HepG2 (cell line): ENCODE results near the gene KCTD19.

Experiments used
- GATAD2A ChIP-seq: IDR thresholded peaks from 2 replicates; pipeline ENCODE4 v1.6.1; 2016
- POLR2A ChIP-seq, 2 experiments: IDR thresholded peaks; 2 replicates each; pipeline ENCODE4 v1.6.1; 2011; ENCODE audit warnings: low read depth in 2 of 2, low read length in 2 of 2, mild to moderate bottlenecking in 1 of 2, moderate library complexity in 1 of 2; ENCODE audit not compliant: insufficient read depth in 1 of 2
- SOX6 ChIP-seq, 2 experiments: fragments of 450-650 bp in 1 of 2; sonication (generic) in 1 of 2; formaldehyde crosslinking in 1 of 2; IDR thresholded peaks; 2 replicates each; pipeline versions ENCODE4 v1.4.0 to v1.6.1; 2017 to 2020; ENCODE audit warnings: antibody characterized with exemption in 1 of 2, mild to moderate bottlenecking in 1 of 2, missing genetic modification reagents in 1 of 2
- TCF7 ChIP-seq: sonication (generic); IDR thresholded peaks from 2 replicates; pipeline ENCODE4 v1.6.1; 2016; ENCODE audit warnings: antibody characterized with exemption, low read depth
- TEAD2 ChIP-seq: sonication (generic); formaldehyde crosslinking; IDR thresholded peaks from 2 replicates; pipeline ENCODE4 v1.9.0; 2021; ENCODE audit warnings: missing genetic modification reagents
- ZBTB26 ChIP-seq: IDR thresholded peaks from 2 replicates; pipeline ENCODE4 v1.6.1; 2016; ENCODE audit warnings: missing compliant biosample characterization, missing genetic modification reagents, borderline replicate concordance
- ZNF207 ChIP-seq: fragments of 450-650 bp; IDR thresholded peaks from 2 replicates; pipeline ENCODE4 v1.6.1; 2016; ENCODE audit warnings: antibody characterized with exemption, borderline replicate concordance
- TF ChIP-seq, protein P1 (sequence below): sonication (generic); formaldehyde crosslinking; IDR thresholded peaks from 2 replicates; pipeline ENCODE4 v1.5.0; 2020; ENCODE audit warnings: mild to moderate bottlenecking, missing genetic modification reagents, moderate library complexity
- TF ChIP-seq, protein P2 (sequence below): sonication (generic); formaldehyde crosslinking; IDR thresholded peaks from 2 replicates; pipeline ENCODE4 v1.5.0; 2020; ENCODE audit warnings: missing genetic modification reagents, mild to moderate bottlenecking, borderline replicate concordance

- TF ChIP-seq, protein P1, sequence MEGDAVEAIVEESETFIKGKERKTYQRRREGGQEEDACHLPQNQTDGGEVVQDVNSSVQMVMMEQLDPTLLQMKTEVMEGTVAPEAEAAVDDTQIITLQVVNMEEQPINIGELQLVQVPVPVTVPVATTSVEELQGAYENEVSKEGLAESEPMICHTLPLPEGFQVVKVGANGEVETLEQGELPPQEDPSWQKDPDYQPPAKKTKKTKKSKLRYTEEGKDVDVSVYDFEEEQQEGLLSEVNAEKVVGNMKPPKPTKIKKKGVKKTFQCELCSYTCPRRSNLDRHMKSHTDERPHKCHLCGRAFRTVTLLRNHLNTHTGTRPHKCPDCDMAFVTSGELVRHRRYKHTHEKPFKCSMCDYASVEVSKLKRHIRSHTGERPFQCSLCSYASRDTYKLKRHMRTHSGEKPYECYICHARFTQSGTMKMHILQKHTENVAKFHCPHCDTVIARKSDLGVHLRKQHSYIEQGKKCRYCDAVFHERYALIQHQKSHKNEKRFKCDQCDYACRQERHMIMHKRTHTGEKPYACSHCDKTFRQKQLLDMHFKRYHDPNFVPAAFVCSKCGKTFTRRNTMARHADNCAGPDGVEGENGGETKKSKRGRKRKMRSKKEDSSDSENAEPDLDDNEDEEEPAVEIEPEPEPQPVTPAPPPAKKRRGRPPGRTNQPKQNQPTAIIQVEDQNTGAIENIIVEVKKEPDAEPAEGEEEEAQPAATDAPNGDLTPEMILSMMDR (CRISPR knock-in tag), result peak; percentile 91
- no peak for TF ChIP-seq ZBTB26 (CRISPR knock-in tag)
- TF ChIP-seq SOX6 (IDR thresholded peaks at IDR 0.05), result no peak
- TF ChIP-seq SOX6 (CRISPR knock-in tag; IDR thresholded peaks at IDR 0.05), result peak; percentile 26; the same call in 1 of the 2 replicates
- TF ChIP-seq POLR2A (IDR thresholded peaks at IDR 0.05; ENCODE audit: insufficient read depth in 1 of 2, low read depth in 2 of 2, low read length in 2 of 2), result no peak
- peak; percentile 13; the same call in 1 of the 2 replicates for TF ChIP-seq GATAD2A (CRISPR knock-in tag)
- TF ChIP-seq TEAD2 (CRISPR knock-in tag), result no peak
- TF ChIP-seq ZNF207, result no peak
- TF ChIP-seq, protein P2, sequence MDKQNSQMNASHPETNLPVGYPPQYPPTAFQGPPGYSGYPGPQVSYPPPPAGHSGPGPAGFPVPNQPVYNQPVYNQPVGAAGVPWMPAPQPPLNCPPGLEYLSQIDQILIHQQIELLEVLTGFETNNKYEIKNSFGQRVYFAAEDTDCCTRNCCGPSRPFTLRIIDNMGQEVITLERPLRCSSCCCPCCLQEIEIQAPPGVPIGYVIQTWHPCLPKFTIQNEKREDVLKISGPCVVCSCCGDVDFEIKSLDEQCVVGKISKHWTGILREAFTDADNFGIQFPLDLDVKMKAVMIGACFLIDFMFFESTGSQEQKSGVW (CRISPR knock-in tag), result no peak
- TF ChIP-seq TCF7, result no peak
Observed at GRCh38 chr16:67326472-67327309, at the start of gene KCTD19, which contains the start of gene LRRC36.
